Measurements from ENCODE around the gene GNAT1.
"Not testable (repeated sequence)": the region's sequence is repeated elsewhere in the genome, so short reads cannot be mapped to it uniquely, and the experiment has no call there.

The GNAT1 gene

GRCh38 chr3:50224639-50225038, 33.2 kb downstream of the GNAT1 start:
- DNase-seq = no peak

GRCh38 chr3:50226888-50227389, 35.5 kb downstream of the GNAT1 start:
- no peak for DNase-seq

GRCh38 chr3:50227390-50228183, 36.2 kb downstream of the GNAT1 start:
- peak; percentile 89 for DNase-seq

DNA sequence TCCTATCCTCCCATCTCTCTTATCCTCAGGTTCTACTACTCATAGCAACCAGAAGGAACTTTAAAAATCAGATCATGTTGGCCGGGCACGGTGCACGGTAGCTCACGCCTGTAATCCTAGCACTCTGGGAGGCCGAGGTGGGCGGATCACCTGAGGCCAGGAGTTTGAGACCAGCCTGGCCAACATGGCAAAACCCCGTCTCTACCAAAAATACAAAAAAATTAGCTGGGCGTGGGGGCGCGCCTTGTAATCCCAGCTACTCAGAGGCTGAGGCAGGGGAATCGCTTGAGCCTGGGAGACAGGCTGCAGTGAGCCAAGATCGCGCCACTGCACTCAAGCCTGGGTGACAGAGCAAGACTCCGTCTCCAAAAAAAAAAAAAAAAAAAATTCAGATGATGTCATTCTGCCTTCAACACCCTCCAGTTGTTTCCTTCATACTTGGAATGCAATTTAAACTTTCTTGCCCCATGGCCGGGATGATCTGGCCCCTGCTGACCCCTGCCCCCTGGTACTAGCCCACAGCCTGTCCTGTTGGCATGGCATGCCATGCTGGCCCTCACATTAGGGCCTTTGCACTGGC, 36.9 kb downstream of the GNAT1 start:
- DNase-seq = not testable (repeated sequence)

DNA sequence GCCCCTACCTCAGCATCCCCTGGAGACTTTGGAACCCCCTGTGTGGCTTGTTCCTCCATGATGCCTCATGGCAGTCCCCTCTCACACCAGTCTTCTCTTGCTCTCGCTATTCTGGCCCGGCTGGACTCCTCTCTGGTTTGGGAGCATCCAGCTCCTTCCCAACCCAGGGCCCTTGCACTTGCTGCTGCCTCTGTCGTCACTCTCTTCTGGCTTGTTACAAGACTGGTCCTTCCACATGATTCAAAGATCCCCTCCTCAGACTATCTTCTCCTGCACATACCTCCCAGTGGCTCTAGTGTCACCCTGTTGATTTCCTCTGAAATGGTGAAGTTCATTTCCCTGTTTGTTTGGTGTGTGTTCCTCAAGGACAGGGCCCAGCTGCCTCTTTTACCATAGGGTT, 38.1 kb downstream of the GNAT1 start:
- DNase-seq = no peak

DNA sequence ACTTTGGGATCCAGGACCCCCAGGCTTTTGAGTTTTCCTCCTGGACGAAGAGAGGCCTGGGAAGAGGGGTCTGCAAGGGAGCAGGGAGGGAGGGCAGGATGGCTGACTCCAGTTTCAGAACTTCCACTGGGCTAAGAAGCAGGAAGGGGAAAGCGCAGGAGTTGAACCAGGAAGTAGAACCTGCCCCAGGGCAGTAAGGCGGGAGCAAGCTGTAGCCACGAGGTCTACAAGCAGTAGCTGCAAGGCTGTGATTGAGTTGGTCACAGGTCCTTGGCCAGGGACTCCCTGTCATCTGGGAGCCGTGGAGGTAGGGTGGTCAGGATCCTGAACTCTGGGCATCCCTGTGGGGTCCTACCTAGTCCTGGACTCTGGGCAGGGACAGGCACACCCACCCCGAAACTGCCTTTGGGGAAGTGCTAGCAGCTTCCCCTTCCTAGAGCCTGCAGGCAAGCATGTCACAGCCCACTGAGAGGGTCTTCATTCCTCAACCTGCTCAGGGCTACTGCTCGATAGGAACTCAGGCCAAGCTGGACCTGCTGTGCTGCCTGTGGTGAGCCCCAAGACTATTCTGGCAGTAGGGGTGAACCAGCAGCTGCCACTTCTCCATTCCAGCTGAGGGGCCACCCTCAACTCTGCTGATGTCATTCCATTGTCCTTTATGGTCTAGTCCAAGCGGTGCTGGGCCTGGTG, 38.8 kb downstream of the GNAT1 start:
- DNase-seq = no peak

DNA sequence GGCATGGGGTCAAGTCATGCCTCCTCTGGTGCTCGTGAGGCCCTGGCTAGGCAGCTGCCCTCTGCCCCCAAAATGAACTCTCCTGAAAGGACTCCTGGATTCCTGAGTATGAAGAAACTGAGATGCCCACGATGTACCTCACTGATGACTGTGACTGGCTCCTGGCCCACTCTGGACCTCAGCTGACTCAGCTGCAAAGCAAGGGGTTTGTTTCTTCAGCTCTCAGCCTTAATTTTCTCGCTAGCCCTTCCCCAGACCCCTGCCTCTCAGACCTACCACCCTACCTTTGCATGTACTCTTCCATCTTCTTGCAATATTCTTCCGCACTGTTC, 39.4 kb downstream of the GNAT1 start:
- DNase-seq = no peak

- no peak for DNase-seq
These were observed 40.2 kb downstream of the GNAT1 start for GRCh38 chr3:50231581-50231980.

DNA sequence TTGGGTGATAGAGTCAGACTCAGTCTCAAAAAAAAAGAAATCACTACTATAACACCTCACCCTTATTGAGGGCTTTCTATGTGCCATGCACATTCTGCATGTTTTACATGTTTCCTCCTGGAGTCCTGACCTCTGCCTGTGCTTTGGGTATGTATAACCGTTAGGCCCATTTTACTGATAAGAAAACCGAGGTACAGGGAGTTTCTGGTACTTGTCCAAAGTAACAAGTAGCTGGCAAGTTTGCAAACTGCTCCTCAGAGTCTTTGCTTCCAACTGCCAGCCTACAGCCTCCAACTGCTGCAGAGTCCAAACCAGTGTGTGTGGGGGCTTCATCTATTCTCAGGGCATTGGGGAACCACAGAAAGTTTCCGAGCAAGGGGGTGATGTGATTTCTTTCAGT, 40.9 kb downstream of the GNAT1 start:
- DNase-seq = no peak

GRCh38 chr3:50233176-50233575, 41.8 kb downstream of the GNAT1 start:
- no peak for DNase-seq

GRCh38 chr3:50235716-50236483, 44.5 kb downstream of the GNAT1 start, which contains the start of gene GNAI2:
GNAI2 (plus strand) TSS chr3:50236204; CDS start chr3:50236336, 132 bp downstream.
- peak; percentile 99 for DNase-seq

- no peak for DNase-seq
These were observed 45.2 kb downstream of the GNAT1 start for GRCh38 chr3:50236484-50237132.

DNA sequence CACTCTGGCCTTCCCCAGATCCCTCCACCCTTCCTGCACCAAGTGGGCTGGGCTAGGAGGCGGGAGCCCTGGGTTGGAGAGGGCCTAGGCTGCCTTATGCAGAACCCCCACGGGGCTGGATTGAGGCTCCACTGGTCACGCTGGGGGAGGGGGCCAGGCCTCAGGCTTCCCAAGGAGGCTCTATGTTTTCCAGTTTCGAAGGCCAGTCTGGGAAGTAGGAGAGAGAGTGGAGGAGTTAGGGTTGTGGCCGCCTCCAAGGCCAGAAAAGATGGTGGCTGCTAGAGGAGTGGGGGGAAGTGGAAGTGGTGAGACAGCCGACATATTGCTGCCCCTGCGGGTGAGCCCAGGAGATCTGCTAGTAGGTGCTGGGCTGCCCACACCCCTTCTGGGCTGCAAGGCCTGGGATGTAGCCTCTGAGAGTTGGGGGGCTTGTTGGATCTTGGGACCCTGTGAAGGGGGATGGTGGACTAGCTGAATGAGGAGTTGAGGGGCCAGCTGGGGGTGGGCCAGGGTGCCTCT, 45.8 kb downstream of the GNAT1 start:
- DNase-seq = no peak

DNA sequence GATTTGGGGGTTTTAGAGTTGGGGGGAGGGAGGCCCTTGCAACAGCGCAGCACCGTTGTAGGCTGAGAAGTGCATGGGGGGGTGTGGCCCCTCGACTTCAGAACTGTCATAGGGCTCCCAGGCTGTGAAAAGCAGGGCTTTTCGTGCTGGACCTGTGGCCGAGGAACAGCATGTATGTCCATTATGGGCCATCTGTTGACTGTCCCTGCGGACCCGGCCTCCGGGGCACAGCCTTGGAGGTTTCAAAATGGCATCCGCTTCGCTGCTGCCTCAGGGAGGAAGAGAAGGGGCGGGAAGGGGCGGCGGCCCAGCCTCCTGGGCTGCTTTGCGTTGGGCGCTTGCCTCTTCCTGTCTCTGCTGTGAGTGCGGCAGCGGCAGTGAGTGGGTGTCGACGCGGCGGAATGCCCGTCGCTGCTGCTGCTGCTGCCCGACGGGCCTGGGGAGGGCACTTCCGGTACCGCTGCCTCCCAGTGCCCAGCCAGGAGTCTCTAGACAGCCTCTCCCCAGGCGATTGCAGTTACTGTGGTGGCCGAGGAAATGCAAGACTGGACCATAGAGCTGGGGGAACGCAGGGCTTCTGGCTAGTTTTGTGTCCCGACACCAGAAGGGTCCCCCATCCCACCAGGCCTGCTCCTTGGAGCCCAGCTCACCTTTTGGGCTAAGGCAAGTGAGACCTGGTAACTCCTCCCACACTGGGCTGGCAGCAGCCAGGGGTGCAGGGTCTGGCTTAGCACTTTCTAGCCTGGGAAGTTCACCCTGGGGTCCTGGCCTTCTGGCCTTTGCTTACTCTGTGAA, 46.5 kb downstream of the GNAT1 start:
- DNase-seq = peak; percentile 80

- DNase-seq = no peak
These were observed 47.2 kb downstream of the GNAT1 start for GRCh38 chr3:50238549-50239026.

DNA sequence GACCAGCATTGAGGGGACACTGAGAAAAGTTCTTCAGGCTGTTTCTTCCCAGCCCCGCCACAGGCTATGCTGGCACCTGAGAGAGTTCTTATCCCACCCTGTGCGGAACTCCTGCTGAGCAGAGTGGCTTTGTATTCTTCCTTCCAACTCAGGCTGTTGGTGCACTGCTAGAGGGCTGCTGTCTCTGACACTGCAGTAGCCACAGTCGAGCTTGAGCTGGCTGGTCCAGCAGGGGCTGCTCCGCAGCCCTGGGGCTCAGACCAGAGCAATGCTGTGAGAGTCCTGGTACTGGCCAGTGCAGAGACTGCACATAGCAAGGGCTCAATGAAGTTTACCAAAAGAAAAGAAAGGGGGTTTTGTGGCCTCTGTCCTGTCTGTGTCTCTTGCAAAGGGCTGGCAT, 48.2 kb downstream of the GNAT1 start:
- DNase-seq = no peak

- DNase-seq = no peak
These were observed 49.8 kb downstream of the GNAT1 start for GRCh38 chr3:50241163-50241562.

DNA sequence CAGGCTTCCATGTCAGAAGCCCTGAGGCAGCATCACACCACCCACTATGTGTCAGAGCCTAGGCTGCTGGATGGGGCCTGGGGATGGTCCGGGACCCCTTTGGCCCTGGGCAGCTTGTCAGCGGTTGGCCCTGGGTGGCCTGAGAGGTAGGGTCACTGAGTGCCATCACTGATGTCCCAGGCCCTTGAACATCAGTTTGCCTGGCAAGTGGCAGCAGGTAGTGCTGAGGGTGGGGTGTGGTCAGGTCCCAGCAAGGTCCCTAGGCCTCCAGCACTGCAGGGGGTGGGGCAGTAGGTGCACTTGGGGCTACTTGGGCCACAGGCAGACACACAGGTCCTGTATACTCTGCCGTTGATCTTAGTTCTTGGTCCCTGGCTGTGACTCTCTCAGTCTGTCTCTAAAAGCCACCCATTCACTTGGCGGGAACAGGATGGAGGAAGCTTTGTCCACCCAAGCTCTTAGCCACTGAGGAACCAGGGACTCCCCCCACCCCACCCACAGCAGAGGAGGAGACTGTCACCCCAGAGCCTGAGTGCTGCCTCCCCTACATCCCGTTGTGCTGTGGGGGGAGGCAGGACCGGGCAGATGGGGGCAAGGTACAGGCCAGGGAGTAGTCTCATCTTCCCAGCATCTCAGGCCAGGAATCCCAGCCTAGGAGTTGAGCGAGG, 50.4 kb downstream of the GNAT1 start:
- DNase-seq = peak; percentile 11

- DNase-seq = no peak
These were observed 51.0 kb downstream of the GNAT1 start for GRCh38 chr3:50242381-50242770.

DNA sequence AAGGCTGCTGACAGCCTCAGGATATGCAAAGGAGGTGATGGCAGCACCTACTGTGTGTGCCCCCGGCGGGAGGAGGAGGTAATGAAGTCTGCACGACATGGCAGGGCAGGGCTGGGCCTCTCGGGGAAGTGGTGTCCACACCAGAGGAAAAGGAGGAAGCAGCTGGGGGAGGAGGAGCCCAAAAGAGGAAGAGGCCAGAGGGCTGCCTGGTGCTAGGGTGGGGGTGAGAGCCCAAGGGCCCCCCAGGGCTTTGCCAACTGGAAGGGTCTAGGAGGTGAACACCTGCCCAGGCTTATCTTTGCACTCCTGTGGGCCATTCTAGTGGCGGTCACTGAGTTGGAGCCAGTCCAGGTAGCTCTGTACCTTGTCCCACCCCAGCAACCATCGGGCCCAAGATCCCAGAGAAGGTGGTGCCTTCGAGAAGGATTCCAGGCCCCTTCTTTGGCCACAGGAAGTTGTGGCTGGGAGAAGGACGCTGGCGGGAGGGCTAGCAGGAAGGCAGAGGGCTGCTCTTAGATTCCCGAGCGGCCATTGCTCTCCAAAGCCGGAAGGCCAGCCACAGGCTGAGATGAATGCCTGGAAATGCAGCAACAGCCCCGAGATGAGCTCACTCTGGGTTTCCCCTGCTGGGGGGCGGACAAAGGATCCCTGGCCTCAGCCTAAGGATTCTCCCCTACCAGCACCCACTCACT, 51.6 kb downstream of the GNAT1 start:
- peak; percentile 89 for DNase-seq
